Measurements from ENCODE around the gene STK32B.

The STK32B gene

DNA sequence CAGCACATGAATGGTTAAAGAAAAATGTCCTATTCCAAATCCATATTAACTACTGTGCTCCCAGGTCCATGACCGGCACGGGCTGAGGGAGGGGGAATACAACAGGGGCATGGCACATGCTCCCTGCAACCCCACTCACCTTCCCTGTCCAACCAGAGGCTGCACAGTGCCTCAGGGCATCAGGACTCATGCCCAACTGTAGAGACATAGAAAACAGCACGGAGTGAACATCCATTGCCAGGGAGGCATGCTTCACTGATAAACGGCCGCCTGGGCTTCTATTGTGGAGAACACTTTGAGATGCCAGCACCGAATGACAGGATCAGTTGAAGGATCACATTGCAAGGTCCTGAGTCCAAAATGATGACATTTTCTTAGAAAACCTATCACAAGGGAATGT lies 140.6 kb downstream of the STK32B start:
- TF ChIP-seq, protein P1, sequence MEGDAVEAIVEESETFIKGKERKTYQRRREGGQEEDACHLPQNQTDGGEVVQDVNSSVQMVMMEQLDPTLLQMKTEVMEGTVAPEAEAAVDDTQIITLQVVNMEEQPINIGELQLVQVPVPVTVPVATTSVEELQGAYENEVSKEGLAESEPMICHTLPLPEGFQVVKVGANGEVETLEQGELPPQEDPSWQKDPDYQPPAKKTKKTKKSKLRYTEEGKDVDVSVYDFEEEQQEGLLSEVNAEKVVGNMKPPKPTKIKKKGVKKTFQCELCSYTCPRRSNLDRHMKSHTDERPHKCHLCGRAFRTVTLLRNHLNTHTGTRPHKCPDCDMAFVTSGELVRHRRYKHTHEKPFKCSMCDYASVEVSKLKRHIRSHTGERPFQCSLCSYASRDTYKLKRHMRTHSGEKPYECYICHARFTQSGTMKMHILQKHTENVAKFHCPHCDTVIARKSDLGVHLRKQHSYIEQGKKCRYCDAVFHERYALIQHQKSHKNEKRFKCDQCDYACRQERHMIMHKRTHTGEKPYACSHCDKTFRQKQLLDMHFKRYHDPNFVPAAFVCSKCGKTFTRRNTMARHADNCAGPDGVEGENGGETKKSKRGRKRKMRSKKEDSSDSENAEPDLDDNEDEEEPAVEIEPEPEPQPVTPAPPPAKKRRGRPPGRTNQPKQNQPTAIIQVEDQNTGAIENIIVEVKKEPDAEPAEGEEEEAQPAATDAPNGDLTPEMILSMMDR (IDR thresholded peaks at IDR 0.05) = no peak
- Histone ChIP-seq H3K4me3 (ENCODE audit: low read depth in 1 of 2, low read length in 1 of 2) (no peak overlapping the region), H3K4me1 (ENCODE audit: control insufficient read depth in 1 of 2, insufficient read depth in 1 of 2, low read depth in 1 of 2, low read length in 1 of 2) (no peaks in the 10 kb centered on the region), H3K36me3 (no peaks in the 10 kb centered on the region), H3K9me3 (no peaks in the 10 kb centered on the region), H3K27ac (no peak overlapping the region), H3K27me3 (no peaks in the 10 kb centered on the region)

DNA sequence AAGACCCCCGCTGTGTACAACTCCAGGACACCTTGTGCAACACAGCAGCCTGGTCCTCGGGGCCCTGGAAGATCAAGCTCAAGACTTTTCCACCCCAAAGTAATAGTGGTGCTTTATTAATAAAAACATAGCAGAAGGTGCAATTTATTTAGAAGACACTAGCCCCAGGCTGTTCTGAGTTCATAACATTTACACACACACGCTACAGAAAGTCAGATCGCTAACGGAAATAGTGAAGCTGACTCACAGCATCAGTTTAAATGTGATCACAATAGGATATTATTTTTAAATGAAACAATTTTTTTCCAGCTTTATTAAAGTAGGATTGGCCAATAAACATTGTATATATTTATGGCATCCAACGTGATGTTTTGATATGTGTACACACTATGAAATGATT lies 141.0 kb downstream of the STK32B start:
- Histone ChIP-seq H3K27me3 (no peaks in the 10 kb centered on the region), H3K9me3 (no peaks in the 10 kb centered on the region), H3K4me3 (ENCODE audit: low read depth in 1 of 2, low read length in 1 of 2) (no peak overlapping the region), H3K36me3 (no peaks in the 10 kb centered on the region), H3K4me1 (ENCODE audit: control insufficient read depth in 1 of 2, insufficient read depth in 1 of 2, low read depth in 1 of 2, low read length in 1 of 2) (no peaks in the 10 kb centered on the region), H3K27ac (no peak overlapping the region)
- TF ChIP-seq, protein P1 (IDR thresholded peaks at IDR 0.05) = no peak

DNA sequence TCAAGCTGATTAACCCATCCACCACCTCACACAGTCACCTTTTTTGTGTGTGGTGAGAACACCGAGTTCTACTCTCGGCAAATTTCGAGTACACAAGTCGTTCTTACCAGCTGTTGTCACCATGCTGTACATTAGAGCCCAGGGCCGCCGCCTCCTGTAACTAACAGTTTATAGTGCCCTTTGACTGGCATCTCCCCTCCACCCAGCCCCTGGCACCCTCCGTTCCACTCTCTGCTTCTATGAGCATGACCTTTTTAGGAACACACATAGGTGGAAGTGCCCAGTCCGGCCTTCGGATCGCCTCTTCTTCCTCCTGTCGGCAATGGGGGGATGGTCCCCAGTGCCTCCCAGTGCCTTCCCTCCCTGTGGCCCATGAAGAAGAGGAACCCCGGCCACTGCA lies 141.4 kb downstream of the STK32B start:
- Histone ChIP-seq H3K27ac (no peak overlapping the region), H3K27me3 (no peaks in the 10 kb centered on the region)
- TF ChIP-seq, protein P1 (IDR thresholded peaks at IDR 0.05) = no peak

DNA sequence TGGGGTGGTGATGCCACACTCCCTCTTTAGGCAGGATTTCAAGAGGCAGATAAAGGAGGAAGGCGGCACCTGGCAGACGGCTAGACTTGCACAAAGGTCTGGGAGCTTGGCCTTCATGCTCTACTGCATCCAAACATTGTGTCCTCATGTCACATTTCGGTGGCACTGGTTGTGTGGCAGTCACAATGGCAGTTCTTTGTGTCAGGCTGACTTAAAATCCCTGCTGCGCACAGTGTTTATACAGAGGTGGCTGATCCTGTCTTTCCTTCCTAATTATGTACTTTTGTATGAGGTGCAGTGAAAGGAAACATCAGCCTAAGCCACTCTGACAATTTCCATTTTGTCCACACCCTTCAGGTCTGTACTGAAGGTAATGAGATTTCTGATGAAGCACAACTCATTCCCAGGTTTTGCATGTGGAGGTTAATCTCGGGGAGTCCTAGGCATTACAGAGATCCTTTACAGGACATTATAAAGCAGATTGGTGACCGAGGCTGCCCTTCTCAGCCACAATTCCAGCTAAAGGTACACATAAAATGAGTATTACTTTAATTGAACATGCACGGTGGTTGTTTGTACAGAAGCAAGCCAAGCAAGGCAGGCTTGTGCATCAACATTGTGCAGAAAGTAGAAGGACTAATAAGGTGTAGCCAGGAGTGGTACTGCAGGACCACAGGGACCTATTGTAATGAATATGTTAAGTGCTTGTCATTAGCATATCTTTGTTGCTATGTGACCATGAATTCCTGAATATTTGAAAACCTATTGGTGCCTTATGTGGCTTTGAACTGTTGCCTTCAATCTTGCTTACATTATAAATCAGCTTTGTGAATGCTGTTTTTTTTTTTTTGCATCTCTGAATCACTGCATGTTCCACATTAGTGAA lies 147.6 kb downstream of the STK32B start:
- TF ChIP-seq, protein P1 (IDR thresholded peaks at IDR 0.05) = no peak
- Histone ChIP-seq H3K36me3 (no peaks in the 10 kb centered on the region), H3K27ac (no peak overlapping the region), H3K4me3 (ENCODE audit: low read depth in 1 of 2, low read length in 1 of 2) (no peak overlapping the region), H3K9me3 (no peaks in the 10 kb centered on the region), H3K4me1 (ENCODE audit: control insufficient read depth in 1 of 2, insufficient read depth in 1 of 2, low read depth in 1 of 2, low read length in 1 of 2) (no peaks in the 10 kb centered on the region), H3K27me3 (no peaks in the 10 kb centered on the region)

More for the DNA sequence above, 141.4 kb downstream of the STK32B start:
- H3K4me3 ChIP-seq (ENCODE audit: low read depth in 1 of 2, low read length in 1 of 2) = no peak overlapping the region
- no peaks in the 10 kb centered on the region for H3K4me1 ChIP-seq (ENCODE audit: control insufficient read depth in 1 of 2, insufficient read depth in 1 of 2, low read depth in 1 of 2, low read length in 1 of 2)
- no peaks in the 10 kb centered on the region for H3K9me3 ChIP-seq
- H3K36me3 ChIP-seq = no peaks in the 10 kb centered on the region

DNA sequence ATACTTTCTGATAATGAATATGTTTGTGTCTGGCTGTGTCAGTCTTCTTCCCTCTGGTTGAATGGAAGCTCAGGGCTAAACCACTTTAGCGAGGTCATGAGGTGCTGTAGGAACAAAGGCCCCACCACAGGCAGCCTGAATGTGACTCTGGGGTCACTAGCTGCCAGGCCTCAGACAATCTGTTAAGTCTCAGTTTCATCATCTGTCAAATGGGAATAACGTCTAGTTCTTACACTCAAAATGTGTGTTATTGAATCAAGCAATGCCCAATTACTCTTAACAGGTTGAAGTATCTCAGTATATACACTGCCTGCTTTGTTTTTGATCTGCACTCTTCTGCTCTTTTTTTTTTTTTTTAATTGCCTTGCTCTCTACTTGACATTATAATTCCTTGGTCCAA lies 148.6 kb downstream of the STK32B start:
- Histone ChIP-seq H3K27ac (no peak overlapping the region), H3K36me3 (no peaks in the 10 kb centered on the region), H3K9me3 (no peaks in the 10 kb centered on the region), H3K27me3 (no peaks in the 10 kb centered on the region), H3K4me1 (ENCODE audit: control insufficient read depth in 1 of 2, insufficient read depth in 1 of 2, low read depth in 1 of 2, low read length in 1 of 2) (no peaks in the 10 kb centered on the region), H3K4me3 (ENCODE audit: low read depth in 1 of 2, low read length in 1 of 2) (no peak overlapping the region)
- TF ChIP-seq, protein P1 (IDR thresholded peaks at IDR 0.05) = no peak

Data from neutrophil (primary cell).